Measurements from ENCODE around the gene HSF2BP.

Gene HSF2BP

GRCh38 chr21:43593078-43593477, 66.2 kb downstream of the HSF2BP start:
- Histone ChIP-seq H2BK120ac (ENCODE audit: insufficient read depth, low read length, poor library complexity) (peak overlapping the region; percentile 50), H3K4me2 (ENCODE audit: low read length) (no peak overlapping the region), H3K36me3 (ENCODE audit: control insufficient read depth in 1 of 2, insufficient read depth in 2 of 2, low read length in 2 of 2) (no peaks in the 10 kb centered on the region), H3K14ac (ENCODE audit: low read length) (no peak overlapping the region), H2BK12ac (ENCODE audit: low read length) (peak overlapping the region; percentile 97), H3K18ac (ENCODE audit: low read length) (no peak overlapping the region), H2AK5ac (ENCODE audit: low read length) (no peak overlapping the region), H3K9me3 (ENCODE audit: insufficient read depth, low read depth, low read length) (no peaks in the 10 kb centered on the region), H4K12ac (ENCODE audit: low read depth, low read length) (no peak overlapping the region), H3K79me1 (ENCODE audit: low read length) (peaks cover 31% of the 10 kb centered on the region), H3K27me3 (ENCODE audit: insufficient read depth, low read length) (no peaks in the 10 kb centered on the region), H4K8ac (ENCODE audit: low read depth, low read length) (peak overlapping the region; percentile 77), H3K23ac (ENCODE audit: low read length) (no peak overlapping the region), H3K79me2 (ENCODE audit: control insufficient read depth, insufficient read depth, low read length, poor library complexity) (no peaks in the 10 kb centered on the region), H3K9ac (ENCODE audit: low read length) (no peak overlapping the region), H3K27ac (ENCODE audit: low read depth, low read length) (peak overlapping the region; percentile 72), H3K4me1 (ENCODE audit: control insufficient read depth in 1 of 2, insufficient read depth in 2 of 2, low read length in 2 of 2) (peaks cover 21 to 22% of the 10 kb centered on the region in 2 experiments), H3K4ac (ENCODE audit: low read depth, low read length) (no peak overlapping the region), H3K4me3 (ENCODE audit: low read depth, low read length) (no peak overlapping the region), H2AFZ (ENCODE audit: insufficient read depth, low read length, poor library complexity) (no peak overlapping the region), H4K91ac (ENCODE audit: low read depth, low read length) (peak overlapping the region; percentile 44), H2BK5ac (ENCODE audit: low read depth, low read length, poor library complexity) (no peak overlapping the region)
- no CpG with 5 or more reads among the region's 5 CpGs for WGBS (ENCODE audit: extremely low coverage, insufficient coverage, insufficient read length)
- no peak for DNase-seq

- Histone ChIP-seq H4K91ac (ENCODE audit: low read depth, low read length) (no peak overlapping the region), H2BK12ac (ENCODE audit: low read length) (no peak overlapping the region), H2BK5ac (ENCODE audit: low read depth, low read length, poor library complexity) (no peak overlapping the region), H3K79me1 (ENCODE audit: low read length) (peaks cover 33% of the 10 kb centered on the region), H3K23ac (ENCODE audit: low read length) (no peak overlapping the region), H2BK120ac (ENCODE audit: insufficient read depth, low read length, poor library complexity) (no peak overlapping the region), H2AFZ (ENCODE audit: insufficient read depth, low read length, poor library complexity) (no peak overlapping the region), H3K4me2 (ENCODE audit: low read length) (no peak overlapping the region), H3K18ac (ENCODE audit: low read length) (no peak overlapping the region), H4K8ac (ENCODE audit: low read depth, low read length) (no peak overlapping the region), H3K36me3 (ENCODE audit: control insufficient read depth in 1 of 2, insufficient read depth in 2 of 2, low read length in 2 of 2) (no peaks in the 10 kb centered on the region), H3K27me3 (ENCODE audit: insufficient read depth, low read length) (no peaks in the 10 kb centered on the region), H3K79me2 (ENCODE audit: control insufficient read depth, insufficient read depth, low read length, poor library complexity) (no peaks in the 10 kb centered on the region), H3K4me1 (ENCODE audit: control insufficient read depth in 1 of 2, insufficient read depth in 2 of 2, low read length in 2 of 2) (peaks cover 18 to 21% of the 10 kb centered on the region in 2 experiments), H3K9ac (ENCODE audit: low read length) (no peak overlapping the region), H3K4ac (ENCODE audit: low read depth, low read length) (no peak overlapping the region), H2AK5ac (ENCODE audit: low read length) (no peak overlapping the region), H3K4me3 (ENCODE audit: low read depth, low read length) (no peak overlapping the region), H3K14ac (ENCODE audit: low read length) (no peak overlapping the region), H3K27ac (ENCODE audit: low read depth, low read length) (peak overlapping the region; percentile 59), H4K12ac (ENCODE audit: low read depth, low read length) (no peak overlapping the region), H3K9me3 (ENCODE audit: insufficient read depth, low read depth, low read length) (no peaks in the 10 kb centered on the region)
- no CpG with 5 or more reads among the region's 2 CpGs for WGBS (ENCODE audit: extremely low coverage, insufficient coverage, insufficient read length)
- DNase-seq: peak in 1 of 2 donors; percentile 72
These were observed 67.7 kb downstream of the HSF2BP start for GRCh38 chr21:43591571-43591970.

- Histone ChIP-seq H3K27me3 (ENCODE audit: insufficient read depth, low read length) (no peaks in the 10 kb centered on the region), H3K9ac (ENCODE audit: low read length) (no peak overlapping the region), H3K79me2 (ENCODE audit: control insufficient read depth, insufficient read depth, low read length, poor library complexity) (peaks cover 1% of the 10 kb centered on the region), H3K4me1 (ENCODE audit: control insufficient read depth in 1 of 2, insufficient read depth in 2 of 2, low read length in 2 of 2) (peaks cover 10 to 19% of the 10 kb centered on the region in 2 experiments), H2BK12ac (ENCODE audit: low read length) (no peak overlapping the region), H4K91ac (ENCODE audit: low read depth, low read length) (no peak overlapping the region), H3K4me3 (ENCODE audit: low read depth, low read length) (no peak overlapping the region), H4K12ac (ENCODE audit: low read depth, low read length) (no peak overlapping the region), H3K36me3 (ENCODE audit: control insufficient read depth in 1 of 2, insufficient read depth in 2 of 2, low read length in 2 of 2) (no peaks in the 10 kb centered on the region), H2BK5ac (ENCODE audit: low read depth, low read length, poor library complexity) (no peak overlapping the region), H3K18ac (ENCODE audit: low read length) (no peak overlapping the region), H3K14ac (ENCODE audit: low read length) (no peak overlapping the region), H3K4me2 (ENCODE audit: low read length) (no peak overlapping the region), H3K9me3 (ENCODE audit: insufficient read depth, low read depth, low read length) (no peaks in the 10 kb centered on the region), H3K79me1 (ENCODE audit: low read length) (peaks cover 29% of the 10 kb centered on the region), H3K23ac (ENCODE audit: low read length) (no peak overlapping the region), H3K4ac (ENCODE audit: low read depth, low read length) (no peak overlapping the region), H3K27ac (ENCODE audit: low read depth, low read length) (no peak overlapping the region), H2AFZ (ENCODE audit: insufficient read depth, low read length, poor library complexity) (no peak overlapping the region), H2BK120ac (ENCODE audit: insufficient read depth, low read length, poor library complexity) (no peak overlapping the region), H4K8ac (ENCODE audit: low read depth, low read length) (no peak overlapping the region), H2AK5ac (ENCODE audit: low read length) (no peak overlapping the region)
- no peak for DNase-seq
- no CpG with 5 or more reads among the region's 2 CpGs for WGBS (ENCODE audit: extremely low coverage, insufficient coverage, insufficient read length)
These were observed 69.1 kb downstream of the HSF2BP start for GRCh38 chr21:43590194-43590593.

GRCh38 chr21:43588957-43589356, 70.3 kb downstream of the HSF2BP start:
- H3K27me3 ChIP-seq (ENCODE audit: insufficient read depth, low read length): no peaks in the 10 kb centered on the region
- peak overlapping the region; percentile 67 for H2BK12ac ChIP-seq (ENCODE audit: low read length)
- H3K4me2 ChIP-seq (ENCODE audit: low read length): no peak overlapping the region
- peaks cover 1% of the 10 kb centered on the region for H3K79me2 ChIP-seq (ENCODE audit: control insufficient read depth, insufficient read depth, low read length, poor library complexity)
- WGBS (ENCODE audit: extremely low coverage, insufficient coverage, insufficient read length): no CpG with 5 or more reads among the region's 1 CpG
- peak overlapping the region; percentile 71 for H4K8ac ChIP-seq (ENCODE audit: low read depth, low read length)
- H3K23ac ChIP-seq (ENCODE audit: low read length): no peak overlapping the region
- H3K27ac ChIP-seq (ENCODE audit: low read depth, low read length): peak overlapping the region; percentile 42
- H3K9ac ChIP-seq (ENCODE audit: low read length): no peak overlapping the region
- no peak overlapping the region for H3K18ac ChIP-seq (ENCODE audit: low read length)
- no peak overlapping the region for H3K4ac ChIP-seq (ENCODE audit: low read depth, low read length)
- H3K36me3 ChIP-seq (ENCODE audit: control insufficient read depth in 1 of 2, insufficient read depth in 2 of 2, low read length in 2 of 2): no peaks in the 10 kb centered on the region
- no peak for DNase-seq
- H2AFZ ChIP-seq (ENCODE audit: insufficient read depth, low read length, poor library complexity): no peak overlapping the region
- H2BK120ac ChIP-seq (ENCODE audit: insufficient read depth, low read length, poor library complexity): peak overlapping the region; percentile 70
- peak overlapping the region; percentile 87 for H4K91ac ChIP-seq (ENCODE audit: low read depth, low read length)
- H3K79me1 ChIP-seq (ENCODE audit: low read length): peaks cover 28% of the 10 kb centered on the region
- peak overlapping the region; percentile 65 for H2AK5ac ChIP-seq (ENCODE audit: low read length)
- no peaks in the 10 kb centered on the region for H3K9me3 ChIP-seq (ENCODE audit: insufficient read depth, low read depth, low read length)
- H3K4me3 ChIP-seq (ENCODE audit: low read depth, low read length): no peak overlapping the region
- peak overlapping the region; percentile 83 for H2BK5ac ChIP-seq (ENCODE audit: low read depth, low read length, poor library complexity)
- H3K14ac ChIP-seq (ENCODE audit: low read length): peak overlapping the region; percentile 63
- H4K12ac ChIP-seq (ENCODE audit: low read depth, low read length): no peak overlapping the region
- peaks cover 7 to 19% of the 10 kb centered on the region in 2 experiments for H3K4me1 ChIP-seq (ENCODE audit: control insufficient read depth in 1 of 2, insufficient read depth in 2 of 2, low read length in 2 of 2)
